Nephron (organoid): ENCODE data around the gene TAP2.

Experiments used
- H3K27ac Mint-ChIP-seq, 3 experiments: 2 replicates each; pipeline ENCODE4 v1.8.0; 2020; ENCODE audit warnings: mixed read lengths in 3 of 3, mild to moderate bottlenecking in 2 of 3, moderate library complexity in 1 of 3
- H3K27me3 Mint-ChIP-seq: 2 replicates; pipeline ENCODE4 v1.8.0; 2021; ENCODE audit warnings: low read depth, mild to moderate bottlenecking, moderate library complexity, mixed read lengths
- H3K36me3 Mint-ChIP-seq: 2 replicates; pipeline ENCODE4 v1.8.0; 2020; ENCODE audit warnings: low read depth, mixed read lengths
- H3K4me1 Mint-ChIP-seq: 2 replicates; pipeline ENCODE4 v1.8.0; 2020; ENCODE audit warnings: mixed read lengths
- H3K4me3 Mint-ChIP-seq, 3 experiments: 2 replicates each; pipeline ENCODE4 v1.8.0; 2020; ENCODE audit warnings: mild to moderate bottlenecking in 3 of 3, mixed read lengths in 3 of 3, moderate library complexity in 2 of 3
- H3K9me3 Mint-ChIP-seq: 2 replicates; pipeline ENCODE4 v1.8.0; 2020; ENCODE audit warnings: mixed read lengths
- CTCF ChIP-seq, 3 experiments: fragments of 200-600 bp; sonication (generic); IDR thresholded peaks; one replicate each; pipeline ENCODE4 v1.5.0; 2021; ENCODE audit warnings: antibody characterized with exemption in 3 of 3; ENCODE audit not compliant: unreplicated experiment in 3 of 3

TAP2 gene

DNA sequence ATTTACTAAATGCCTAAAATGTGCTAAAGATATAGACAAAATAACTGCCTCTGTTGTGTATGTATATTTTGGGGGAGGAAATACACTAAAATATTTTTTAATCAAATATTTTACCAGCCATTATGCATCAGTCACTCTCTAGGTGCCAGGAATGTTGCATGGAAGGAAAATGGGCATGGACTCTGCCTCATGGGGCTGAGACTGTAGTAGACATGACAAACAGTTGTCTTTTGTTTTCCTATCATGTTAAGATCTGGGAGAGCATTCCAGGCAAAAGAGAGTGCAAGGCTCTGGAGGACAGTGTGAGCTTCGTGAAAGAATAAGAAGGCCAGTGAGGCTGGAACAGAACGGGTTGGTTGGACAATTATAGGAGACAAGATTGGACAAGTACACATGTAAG is 48.2 kb downstream of the TAP2 start:
- no peak for TF ChIP-seq CTCF (IDR thresholded peaks at IDR 0.05; ENCODE audit: unreplicated experiment in 3 of 3)
- Mint-ChIP-seq H3K27me3 (peaks cover 70% of the 10 kb centered on the region), H3K27ac (no peak overlapping the region), H3K9me3 (no peaks in the 10 kb centered on the region), H3K4me3 (no peak overlapping the region), H3K36me3 (no peaks in the 10 kb centered on the region), H3K4me1 (no peaks in the 10 kb centered on the region)
